GM18508 (cell line): ENCODE measurements around the gene COL26A1.
"Not testable (repeated sequence)": the region's sequence is repeated elsewhere in the genome, so short reads cannot be mapped to it uniquely, and the experiment has no call there.

Source experiments
- ATAC-seq: cut with Tn5 transposase; IDR thresholded peaks from one replicate; pipeline ENCODE4 v1.9.1; 2021; ENCODE audit warnings: moderate number of reproducible peaks; ENCODE audit not compliant: insufficient read depth, unreplicated experiment

The COL26A1 gene

GRCh38 chr7:101362334-101363195, at the start of gene COL26A1:
Gene COL26A1 (plus strand): TSS chr7:101362875. CDS start chr7:101363033, 158 bp downstream.
- ATAC-seq, result no peak

- ATAC-seq, result no peak
These were observed 47.3 kb upstream of the COL26A1 start for GRCh38 chr7:101315336-101315735.

DNA sequence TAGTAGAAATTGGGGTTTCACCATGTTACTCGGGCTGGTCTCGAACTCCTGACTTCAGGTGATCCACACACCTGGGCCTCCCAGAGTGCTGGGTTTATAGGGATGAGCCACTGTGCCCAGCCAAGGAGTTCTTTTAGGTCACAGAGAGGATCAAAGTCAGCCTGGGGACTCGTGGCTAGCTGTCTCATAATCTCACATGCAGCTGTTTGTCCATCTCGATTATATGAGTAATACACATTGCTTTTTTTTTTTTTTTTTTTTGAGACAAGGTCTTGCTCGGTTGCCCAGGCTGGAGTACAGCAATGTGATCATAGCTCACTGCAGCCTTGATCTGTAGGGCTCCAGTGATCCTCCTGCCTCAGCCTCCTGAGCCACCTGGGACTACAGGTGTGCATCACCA, 43.3 kb upstream of the COL26A1 start:
- no peak for ATAC-seq

- ATAC-seq, result peak; percentile 49
These were observed 40.9 kb upstream of the COL26A1 start, which contains the start of gene IFT22 for GRCh38 chr7:101321491-101322401. Gene IFT22 (minus strand): TSS chr7:101321812. CDS start chr7:101321709, 103 bp downstream.

DNA sequence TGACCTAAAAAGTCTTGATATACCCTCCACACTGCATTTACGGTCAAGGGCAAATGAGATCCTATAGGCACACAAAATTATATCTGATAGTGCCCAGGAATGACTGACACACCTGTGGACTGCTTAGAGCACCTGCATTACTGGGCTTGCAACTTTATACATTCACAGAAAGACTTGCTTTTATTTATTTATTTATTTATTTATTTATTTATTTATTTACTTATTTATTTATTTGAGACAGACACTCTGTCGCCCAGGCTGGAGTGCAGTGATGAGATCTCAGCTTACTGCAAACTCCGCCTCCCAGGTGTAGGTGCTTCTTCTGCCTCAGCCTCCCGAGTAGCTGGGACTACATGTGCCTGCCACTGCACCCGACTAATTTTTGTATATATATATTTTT, 34.5 kb upstream of the COL26A1 start:
- ATAC-seq, result no peak

DNA sequence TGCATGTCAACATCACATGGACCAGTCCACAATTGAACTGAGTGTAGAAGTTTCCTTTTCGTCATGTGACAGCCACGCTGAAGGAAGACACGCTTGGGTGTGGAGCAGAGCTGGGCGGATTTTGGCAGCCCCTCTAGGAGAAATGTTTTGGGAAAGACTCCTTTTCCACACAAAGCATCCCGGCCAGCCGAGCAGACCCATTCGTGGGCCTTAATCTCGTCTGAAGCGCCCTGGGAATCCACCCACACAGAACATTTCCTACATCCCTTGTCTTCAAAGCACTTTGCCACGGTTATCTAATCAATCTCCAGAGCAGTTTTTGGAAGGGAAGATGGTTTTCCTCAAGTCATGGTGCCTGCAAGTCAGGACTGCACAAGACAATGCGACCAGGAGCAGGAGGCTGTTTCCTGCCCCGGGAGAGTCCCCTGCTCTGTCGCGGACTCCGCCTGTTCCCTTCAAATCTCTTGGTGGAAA, 32.6 kb upstream of the COL26A1 start:
- ATAC-seq, result no peak

- ATAC-seq, result no peak
These were observed 30.6 kb upstream of the COL26A1 start for GRCh38 chr7:101332026-101332425.

DNA sequence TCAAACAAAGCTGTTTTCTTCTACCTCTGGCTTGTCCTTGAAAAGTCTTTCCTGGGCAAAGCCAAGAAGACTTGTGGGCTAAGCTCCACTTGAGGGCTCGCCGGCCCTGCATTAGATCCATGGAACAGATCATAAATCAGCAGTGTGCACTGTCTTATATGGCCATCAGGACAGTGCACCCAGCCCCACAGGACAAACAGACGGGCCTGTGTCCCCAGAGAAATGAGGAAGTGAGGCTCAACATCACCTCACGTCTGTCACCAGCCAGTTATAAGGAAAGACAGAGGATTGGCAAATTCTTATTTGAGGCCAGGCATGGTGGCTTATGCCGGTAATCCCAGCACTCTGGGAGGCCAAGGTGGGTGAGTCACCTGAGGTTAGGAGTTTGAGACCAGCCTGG, 28.8 kb upstream of the COL26A1 start:
- no peak for ATAC-seq

DNA sequence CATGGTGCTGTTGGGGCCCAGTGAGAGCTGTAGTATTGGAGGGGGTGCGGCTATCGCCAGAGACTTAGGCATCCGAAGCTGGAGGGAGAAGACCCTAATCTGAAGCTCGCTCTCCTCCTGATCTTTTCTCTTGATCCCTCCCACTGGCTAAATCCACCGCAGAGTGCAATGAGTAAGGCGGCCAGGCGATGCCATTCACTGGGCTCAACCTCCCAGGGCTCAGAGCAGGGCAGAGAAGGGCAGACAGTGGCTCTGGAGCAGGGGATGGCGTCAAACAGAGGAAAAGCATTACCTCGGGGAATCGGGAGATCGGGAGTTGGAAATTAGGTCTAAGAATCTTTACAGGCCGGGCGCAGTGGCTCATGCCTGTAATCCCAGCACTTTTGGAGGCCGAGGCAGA, 22.3 kb upstream of the COL26A1 start:
- ATAC-seq, result no peak

- no peak for ATAC-seq
These were observed 19.8 kb upstream of the COL26A1 start for GRCh38 chr7:101342892-101343291.

DNA sequence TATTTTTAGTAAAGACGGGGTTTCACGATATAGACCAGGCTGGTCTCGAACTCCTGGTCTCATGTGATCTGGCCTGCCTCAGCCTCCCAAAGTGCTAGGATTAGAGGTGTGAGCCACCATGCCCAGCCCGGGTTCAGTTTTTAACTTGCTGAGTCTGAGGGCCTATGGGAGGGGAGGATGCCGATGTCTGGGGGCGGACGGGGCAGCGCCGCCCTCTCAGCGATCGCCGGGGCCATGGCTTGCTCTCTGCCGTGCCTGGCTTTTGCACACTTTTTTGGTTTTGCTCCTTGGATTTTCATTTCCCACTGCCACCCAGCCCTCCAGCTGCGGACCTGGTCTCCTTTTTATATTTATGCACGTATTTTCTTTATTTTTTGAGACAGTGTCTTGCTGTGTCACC, 15.2 kb upstream of the COL26A1 start:
- ATAC-seq, result no peak

DNA sequence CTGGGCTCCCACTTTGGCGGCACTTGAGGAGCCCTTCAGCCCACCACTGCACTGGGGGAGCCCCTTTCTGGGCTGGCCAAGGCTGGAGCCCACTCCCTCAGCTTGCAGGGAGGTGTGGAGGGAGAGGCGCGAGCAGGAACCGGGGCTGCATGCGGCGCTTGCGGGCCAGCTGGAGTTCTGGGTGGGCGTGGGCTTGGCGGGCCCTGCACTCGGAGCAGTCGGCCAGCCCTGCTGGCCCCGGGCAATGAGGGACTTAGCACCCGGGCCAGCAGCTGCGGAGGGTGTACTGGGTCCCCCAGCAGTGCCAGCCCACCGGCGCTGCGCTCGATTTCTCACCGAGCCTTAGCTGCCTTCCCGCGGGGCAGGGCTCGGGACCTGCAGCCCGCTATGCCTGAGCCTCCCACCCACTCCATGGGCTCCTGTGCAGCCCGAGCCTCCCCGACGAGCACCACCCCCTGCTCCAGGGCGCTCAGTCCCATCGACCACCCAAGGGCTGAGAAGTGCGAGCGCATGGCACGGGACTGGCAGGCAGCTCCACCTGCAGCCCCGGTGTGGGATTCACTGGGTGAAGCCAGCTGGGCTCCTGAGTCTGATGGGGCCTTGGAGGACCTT, 14.1 kb upstream of the COL26A1 start:
- not testable (repeated sequence) for ATAC-seq

- ATAC-seq, result not testable (repeated sequence)
These were observed 13.4 kb upstream of the COL26A1 start for GRCh38 chr7:101349300-101349699.

- no peak for ATAC-seq
These were observed 9.8 kb upstream of the COL26A1 start for GRCh38 chr7:101352920-101353308.

DNA sequence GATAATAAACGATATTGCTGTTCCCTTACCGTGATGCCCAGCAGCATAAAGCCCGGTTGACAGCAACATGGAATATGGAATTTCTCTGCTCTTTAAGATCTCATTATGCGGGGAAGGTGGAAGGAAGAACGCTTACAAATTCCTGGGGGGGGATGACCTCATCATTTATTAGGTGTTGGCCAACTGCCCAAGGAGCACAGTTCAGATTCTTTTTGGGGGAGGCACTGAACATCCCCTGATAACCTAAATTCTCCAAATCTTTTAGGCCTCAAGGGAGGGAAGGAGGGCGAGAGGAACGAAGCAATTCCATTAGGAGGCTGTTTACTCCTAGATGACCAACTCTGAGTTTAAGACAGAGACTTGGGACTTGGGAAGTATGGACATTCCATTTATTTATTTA, 5.2 kb upstream of the COL26A1 start:
- ATAC-seq, result no peak

DNA sequence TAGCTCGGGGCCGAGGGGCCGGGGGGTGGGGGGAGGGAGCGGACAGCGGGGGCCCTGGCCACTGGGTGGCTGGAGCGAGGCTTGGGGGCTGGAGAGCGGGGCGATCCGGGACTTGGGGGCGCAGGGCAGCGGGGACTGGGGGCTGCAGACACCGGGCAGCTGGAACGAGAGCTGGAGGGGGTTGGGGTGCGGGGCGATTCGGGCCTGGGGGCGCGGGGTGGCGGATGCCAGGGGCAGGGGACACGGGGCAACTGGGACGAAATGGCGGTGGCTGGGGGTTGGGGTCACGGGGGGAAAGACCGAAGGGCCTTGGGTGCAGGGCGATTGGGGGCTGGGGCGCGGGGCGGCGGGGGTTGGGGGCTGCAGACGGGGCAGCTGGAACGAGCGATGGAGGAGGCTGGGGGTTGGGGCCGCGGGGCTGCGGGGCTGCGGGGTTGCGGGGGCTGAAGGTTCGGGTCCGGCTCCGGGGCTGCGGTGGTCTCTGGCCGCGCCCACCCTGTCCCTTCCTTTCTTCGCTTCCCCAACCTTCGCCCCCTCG, 590 bp downstream of the COL26A1 start:
- no peak for ATAC-seq

DNA sequence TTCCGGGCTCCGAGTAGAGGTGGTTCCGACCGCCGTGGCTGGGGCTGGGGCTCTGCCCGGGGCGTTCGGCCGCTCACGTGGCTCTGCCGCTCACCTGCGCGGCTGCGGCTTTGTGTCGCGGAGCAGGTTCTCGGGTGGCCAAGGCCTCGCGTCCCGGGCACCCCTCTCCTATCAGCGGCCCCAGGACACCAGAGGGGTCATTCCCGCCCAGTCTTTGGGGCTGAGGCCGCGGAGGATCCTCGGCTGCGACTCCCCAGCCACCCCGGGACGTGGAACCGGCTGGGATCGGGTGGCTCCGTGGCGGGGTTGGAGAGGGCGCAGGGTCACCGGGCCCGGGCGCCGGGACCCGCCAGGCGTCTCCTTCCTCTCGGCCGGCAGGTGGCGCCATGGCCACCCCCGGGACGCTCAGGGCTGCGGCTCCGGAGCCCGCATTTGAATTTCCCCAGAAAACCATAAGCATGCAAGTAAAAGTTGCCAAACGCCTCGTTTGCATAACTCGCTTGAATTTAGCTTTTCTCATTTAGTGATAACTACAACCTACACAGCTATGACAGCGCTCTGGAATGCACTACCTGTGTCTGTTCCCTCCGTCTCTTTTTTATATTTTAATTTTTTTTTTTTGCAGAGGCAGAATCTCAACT, 1.2 kb downstream of the COL26A1 start:
- ATAC-seq, result no peak

DNA sequence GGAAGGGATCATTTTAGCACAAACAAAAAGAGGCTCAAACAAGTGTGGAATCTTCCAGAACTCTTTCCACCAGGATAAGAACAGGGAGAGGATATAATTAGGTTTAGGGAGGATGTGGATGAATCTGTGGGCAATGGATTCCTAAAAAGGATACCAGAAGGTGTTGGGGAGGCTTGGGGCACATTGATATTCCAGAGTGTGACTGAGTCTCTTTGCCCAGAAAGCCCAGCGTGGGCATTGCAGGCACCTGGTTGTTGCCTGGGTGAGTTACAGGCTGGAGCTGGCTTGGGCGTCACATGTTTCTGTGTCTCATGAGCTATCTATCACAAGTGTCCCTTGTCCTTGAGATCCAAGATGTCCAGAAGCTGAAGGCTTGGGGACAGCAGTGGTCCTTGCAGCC, 3.3 kb downstream of the COL26A1 start:
- ATAC-seq, result no peak

GRCh38 chr7:101367676-101368075, 5.0 kb downstream of the COL26A1 start:
- ATAC-seq, result no peak
